Measurements from ENCODE around the gene ATG2A.

- TF ChIP-seq CTCF (IDR thresholded peaks at IDR 0.05) (no peak), POLR2A (IDR thresholded peaks at IDR 0.05) (no peak), POLR2AphosphoS5 (IDR thresholded peaks at IDR 0.05) (no peak), EP300 (IDR thresholded peaks at IDR 0.05) (no peak)
Observed at GRCh38 chr11:64881476-64881875, 35.5 kb downstream of the ATG2A start.

Data from stomach (tissue), 4 donors.